Liver (tissue), 9 donors: ENCODE results near the gene TCERG1L. TPM values are rescaled to one million over a fixed set of nuclear protein-coding genes. Genes with fewer than 3 reads are reported as not detected.

ENCODE experiments used
- DNase-seq: peaks from one replicate; pipeline ENCODE4 v3.0.0-alpha.2; 2017; ENCODE audit warnings: low spot score
- H3K27ac ChIP-seq, 2 donors: one replicate each; pipeline ENCODE4 v1.7.0; 2013; ENCODE audit warnings: inconsistent platforms in 2 of 2, low read length in 2 of 2, control low read depth in 1 of 2, low read depth in 1 of 2, mild to moderate bottlenecking in 1 of 2
- H3K27me3 ChIP-seq, 4 donors: one replicate each; pipeline versions ENCODE4 v1.6.1 to v1.7.0; 2013; ENCODE audit warnings: low read length in 3 of 4, inconsistent platforms in 1 of 4, mild to moderate bottlenecking in 1 of 4, moderate library complexity in 1 of 4; ENCODE audit not compliant: control insufficient read depth in 4 of 4, insufficient read depth in 4 of 4
- H3K36me3 ChIP-seq, 4 donors: one replicate each; pipeline versions ENCODE4 v1.6.1 to v1.7.0; 2013; ENCODE audit warnings: low read length in 3 of 4, mild to moderate bottlenecking in 3 of 4, low read depth in 1 of 4, moderate library complexity in 1 of 4; ENCODE audit not compliant: control insufficient read depth in 4 of 4, insufficient read depth in 3 of 4
- H3K4me1 ChIP-seq, 4 donors: one replicate each; pipeline versions ENCODE4 v1.6.1 to v1.7.0; 2013; ENCODE audit warnings: low read length in 3 of 4, mild to moderate bottlenecking in 3 of 4, moderate library complexity in 1 of 4; ENCODE audit not compliant: control insufficient read depth in 4 of 4, insufficient read depth in 4 of 4
- H3K4me3 ChIP-seq, 3 donors: one replicate each; pipeline versions ENCODE4 v1.6.1 to v1.7.0; 2013; ENCODE audit warnings: low read length in 3 of 3, control low read depth in 1 of 3, low read depth in 1 of 3, mild to moderate bottlenecking in 1 of 3
- H3K9ac ChIP-seq, 2 donors: one replicate each; pipeline ENCODE4 v1.7.0; 2013; ENCODE audit warnings: low read length in 2 of 2, mild to moderate bottlenecking in 2 of 2, moderate library complexity in 2 of 2, control low read depth in 1 of 2, low read depth in 1 of 2
- H3K9me3 ChIP-seq, 4 donors: one replicate each; pipeline versions ENCODE4 v1.6.1 to v1.7.0; 2013; ENCODE audit warnings: low read length in 3 of 4; ENCODE audit not compliant: control insufficient read depth in 4 of 4
- EGR1 ChIP-seq, 2 donors: IDR thresholded peaks; 2 replicates each; pipeline ENCODE4 v1.6.1; 2016 to 2018; ENCODE audit warnings: antibody characterized with exemption in 2 of 2, low read depth in 2 of 2
- FOXA1 ChIP-seq: IDR thresholded peaks from 2 replicates; pipeline ENCODE4 v1.6.1; 2016; ENCODE audit warnings: antibody characterized with exemption
- FOXA2 ChIP-seq: IDR thresholded peaks from 2 replicates; pipeline ENCODE4 v1.6.1; 2016; ENCODE audit warnings: antibody characterized with exemption
- GABPA ChIP-seq, 2 donors: IDR thresholded peaks in 1 of 2; conservative IDR thresholded peaks in 1 of 2; 2 replicates each; pipeline ENCODE4 v1.6.1; 2016; ENCODE audit warnings: antibody characterized with exemption in 2 of 2, mild to moderate bottlenecking in 1 of 2, moderate library complexity in 1 of 2
- HNF4A ChIP-seq, 2 donors: conservative IDR thresholded peaks; 2 replicates each; pipeline ENCODE4 v1.6.1; 2016; ENCODE audit warnings: antibody characterized with exemption in 2 of 2, mild to moderate bottlenecking in 2 of 2
- HNF4G ChIP-seq: IDR thresholded peaks from 2 replicates; pipeline ENCODE4 v1.6.1; 2016; ENCODE audit warnings: antibody characterized with exemption
- JUND ChIP-seq, 2 donors: IDR thresholded peaks; 2 replicates each; pipeline ENCODE4 v1.6.1; 2016; ENCODE audit warnings: antibody characterized with exemption in 2 of 2
- NR2F2 ChIP-seq: IDR thresholded peaks from 2 replicates; pipeline ENCODE4 v1.6.1; 2016; ENCODE audit warnings: antibody characterized with exemption
- RAD21 ChIP-seq, 2 donors: IDR thresholded peaks; 2 replicates each; pipeline ENCODE4 v1.6.1; 2016; ENCODE audit warnings: antibody characterized with exemption in 2 of 2, mild to moderate bottlenecking in 2 of 2
- RXRA ChIP-seq, 2 donors: IDR thresholded peaks; 2 replicates each; pipeline ENCODE4 v1.6.1; 2017 to 2018; ENCODE audit warnings: antibody characterized with exemption in 2 of 2, mild to moderate bottlenecking in 1 of 2
- SP1 ChIP-seq: IDR thresholded peaks from 2 replicates; pipeline ENCODE4 v1.6.1; 2018; ENCODE audit warnings: antibody characterized with exemption, mild to moderate bottlenecking
- TAF1 ChIP-seq: conservative IDR thresholded peaks from 2 replicates; pipeline ENCODE4 v1.6.1; 2016; ENCODE audit warnings: antibody characterized with exemption, mild to moderate bottlenecking
- YY1 ChIP-seq: IDR thresholded peaks from 2 replicates; pipeline ENCODE4 v1.6.1; 2016; ENCODE audit warnings: antibody characterized with exemption, mild to moderate bottlenecking
- WGBS: extraction: QIAGEN DNeasy Blood & Tissue Kit; methylation state at CpG from one replicate; pipeline ENCODE4 v1.1.7; 2013; 5-methylcytosine and 5-hydroxymethylcytosine counted together
- polyA plus RNA-seq, 2 donors: library from polyadenylated mRNA; stranded (reverse) in 1 of 2; unstranded in 1 of 2; fragments of 200-250 nt in 1 of 2; fragments of >200 nt in 1 of 2; fragmentation: Nextera tagmentation in 1 of 2; extraction: Ambion mirVana in 1 of 2; gene quantifications; one replicate each; pipeline versions ENCODE4 v1.2.1 to v1.2.3, GENCODE V29; 2013 to 2015
- total RNA-seq, 2 donors: library from RNA; depleted of rRNA; stranded (reverse); fragments of >200 nt; gene quantifications; one replicate each; pipeline ENCODE4 v1.2.3, GENCODE V29; 2014
- TF ChIP-seq, protein P1 (sequence below): IDR thresholded peaks from 2 replicates; pipeline ENCODE4 v1.6.1; 2016; ENCODE audit warnings: antibody characterized with exemption, mild to moderate bottlenecking
- TF ChIP-seq, protein P2 (sequence below): IDR thresholded peaks from 2 replicates; pipeline ENCODE4 v1.6.1; 2016; ENCODE audit warnings: antibody characterized with exemption
- TF ChIP-seq, protein P3 (sequence below): fragments of 150-350 bp; IDR thresholded peaks from 2 replicates; pipeline ENCODE4 v1.5.1; 2017; ENCODE audit warnings: improper control_type of control experiment, low read depth, low read length; ENCODE audit not compliant: missing input control
- TF ChIP-seq, protein P4 (sequence below): IDR thresholded peaks from 2 replicates; pipeline ENCODE4 v1.6.1; 2016; ENCODE audit warnings: antibody characterized with exemption
- TF ChIP-seq, protein P5 (sequence below): IDR thresholded peaks from 2 replicates; pipeline ENCODE4 v1.6.1; 2016; ENCODE audit warnings: antibody characterized with exemption
- donor health status: healthy.
- donor health status: healthy.
- donor health status: healthy.
- donor health status: healthy.
- donor health status: healthy.

TCERG1L gene
- total and polyA plus RNA-seq, 4 donors: not detected

DNA sequence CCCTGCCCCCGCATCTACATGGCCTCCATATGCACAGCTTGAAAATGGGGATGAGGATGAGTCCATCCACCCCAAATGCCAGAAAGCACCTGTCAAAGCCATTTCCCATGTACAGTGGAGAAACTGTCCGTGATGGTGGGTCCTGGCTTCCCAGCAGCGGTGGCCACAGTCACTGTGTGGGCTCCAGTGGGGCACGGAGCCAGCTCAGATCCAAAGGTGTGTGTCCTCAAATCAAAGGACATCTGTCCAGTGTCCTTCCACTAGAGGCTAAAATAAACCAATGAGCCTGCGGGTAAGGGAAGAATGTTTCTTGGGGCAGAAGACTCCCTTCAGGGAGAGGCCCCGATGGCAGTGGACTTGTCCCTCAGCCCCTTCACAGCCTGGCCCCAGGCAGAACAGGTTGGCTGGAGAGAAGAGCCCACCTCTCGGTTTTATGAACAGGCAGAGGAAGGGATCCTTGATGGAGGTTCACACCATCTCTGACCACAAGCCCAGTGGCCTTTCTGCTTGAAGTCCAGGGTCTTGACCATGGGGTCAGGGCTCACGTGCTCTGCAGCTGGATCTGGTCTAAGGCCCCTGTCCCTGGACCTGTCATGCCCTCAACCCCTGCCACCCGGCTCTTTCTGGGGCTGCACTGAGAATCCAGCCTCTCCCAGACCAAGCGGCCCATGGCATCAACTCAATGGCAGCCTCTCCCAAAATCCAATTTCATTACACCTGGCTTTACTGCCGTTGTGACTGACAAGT lies 106.9 kb downstream of the TCERG1L start:
- H3K27me3 ChIP-seq: no peaks in the 10 kb centered on the region
- 85% methylated on average over 11 of the region's 11 CpGs for WGBS
- no peak for DNase-seq
- H3K4me1 ChIP-seq: no peaks in the 10 kb centered on the region
- H3K9me3 ChIP-seq: peaks cover 0 to 2% (median 0%) of the 10 kb centered on the region in 4 donors
- H3K9ac ChIP-seq: no peak overlapping the region
- H3K36me3 ChIP-seq: no peaks in the 10 kb centered on the region
- H3K4me3 ChIP-seq: no peak overlapping the region
- no peak overlapping the region for H3K27ac ChIP-seq
- TF ChIP-seq, protein P1, sequence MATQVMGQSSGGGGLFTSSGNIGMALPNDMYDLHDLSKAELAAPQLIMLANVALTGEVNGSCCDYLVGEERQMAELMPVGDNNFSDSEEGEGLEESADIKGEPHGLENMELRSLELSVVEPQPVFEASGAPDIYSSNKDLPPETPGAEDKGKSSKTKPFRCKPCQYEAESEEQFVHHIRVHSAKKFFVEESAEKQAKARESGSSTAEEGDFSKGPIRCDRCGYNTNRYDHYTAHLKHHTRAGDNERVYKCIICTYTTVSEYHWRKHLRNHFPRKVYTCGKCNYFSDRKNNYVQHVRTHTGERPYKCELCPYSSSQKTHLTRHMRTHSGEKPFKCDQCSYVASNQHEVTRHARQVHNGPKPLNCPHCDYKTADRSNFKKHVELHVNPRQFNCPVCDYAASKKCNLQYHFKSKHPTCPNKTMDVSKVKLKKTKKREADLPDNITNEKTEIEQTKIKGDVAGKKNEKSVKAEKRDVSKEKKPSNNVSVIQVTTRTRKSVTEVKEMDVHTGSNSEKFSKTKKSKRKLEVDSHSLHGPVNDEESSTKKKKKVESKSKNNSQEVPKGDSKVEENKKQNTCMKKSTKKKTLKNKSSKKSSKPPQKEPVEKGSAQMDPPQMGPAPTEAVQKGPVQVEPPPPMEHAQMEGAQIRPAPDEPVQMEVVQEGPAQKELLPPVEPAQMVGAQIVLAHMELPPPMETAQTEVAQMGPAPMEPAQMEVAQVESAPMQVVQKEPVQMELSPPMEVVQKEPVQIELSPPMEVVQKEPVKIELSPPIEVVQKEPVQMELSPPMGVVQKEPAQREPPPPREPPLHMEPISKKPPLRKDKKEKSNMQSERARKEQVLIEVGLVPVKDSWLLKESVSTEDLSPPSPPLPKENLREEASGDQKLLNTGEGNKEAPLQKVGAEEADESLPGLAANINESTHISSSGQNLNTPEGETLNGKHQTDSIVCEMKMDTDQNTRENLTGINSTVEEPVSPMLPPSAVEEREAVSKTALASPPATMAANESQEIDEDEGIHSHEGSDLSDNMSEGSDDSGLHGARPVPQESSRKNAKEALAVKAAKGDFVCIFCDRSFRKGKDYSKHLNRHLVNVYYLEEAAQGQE: no peak
- TF ChIP-seq, protein P2, sequence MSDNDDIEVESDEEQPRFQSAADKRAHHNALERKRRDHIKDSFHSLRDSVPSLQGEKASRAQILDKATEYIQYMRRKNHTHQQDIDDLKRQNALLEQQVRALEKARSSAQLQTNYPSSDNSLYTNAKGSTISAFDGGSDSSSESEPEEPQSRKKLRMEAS: no peak
- TF ChIP-seq FOXA1: no peak
- TF ChIP-seq, protein P3, sequence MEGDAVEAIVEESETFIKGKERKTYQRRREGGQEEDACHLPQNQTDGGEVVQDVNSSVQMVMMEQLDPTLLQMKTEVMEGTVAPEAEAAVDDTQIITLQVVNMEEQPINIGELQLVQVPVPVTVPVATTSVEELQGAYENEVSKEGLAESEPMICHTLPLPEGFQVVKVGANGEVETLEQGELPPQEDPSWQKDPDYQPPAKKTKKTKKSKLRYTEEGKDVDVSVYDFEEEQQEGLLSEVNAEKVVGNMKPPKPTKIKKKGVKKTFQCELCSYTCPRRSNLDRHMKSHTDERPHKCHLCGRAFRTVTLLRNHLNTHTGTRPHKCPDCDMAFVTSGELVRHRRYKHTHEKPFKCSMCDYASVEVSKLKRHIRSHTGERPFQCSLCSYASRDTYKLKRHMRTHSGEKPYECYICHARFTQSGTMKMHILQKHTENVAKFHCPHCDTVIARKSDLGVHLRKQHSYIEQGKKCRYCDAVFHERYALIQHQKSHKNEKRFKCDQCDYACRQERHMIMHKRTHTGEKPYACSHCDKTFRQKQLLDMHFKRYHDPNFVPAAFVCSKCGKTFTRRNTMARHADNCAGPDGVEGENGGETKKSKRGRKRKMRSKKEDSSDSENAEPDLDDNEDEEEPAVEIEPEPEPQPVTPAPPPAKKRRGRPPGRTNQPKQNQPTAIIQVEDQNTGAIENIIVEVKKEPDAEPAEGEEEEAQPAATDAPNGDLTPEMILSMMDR: no peak
- TF ChIP-seq, protein P4, sequence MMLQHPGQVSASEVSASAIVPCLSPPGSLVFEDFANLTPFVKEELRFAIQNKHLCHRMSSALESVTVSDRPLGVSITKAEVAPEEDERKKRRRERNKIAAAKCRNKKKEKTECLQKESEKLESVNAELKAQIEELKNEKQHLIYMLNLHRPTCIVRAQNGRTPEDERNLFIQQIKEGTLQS: no peak
- no peak for TF ChIP-seq JUND (IDR thresholded peaks at IDR 0.05)
- TF ChIP-seq NR2F2: no peak
- TF ChIP-seq FOXA2: no peak
- no peak for TF ChIP-seq HNF4A (conservative IDR thresholded peaks at IDR 0.05)
- TF ChIP-seq RXRA (IDR thresholded peaks at IDR 0.05): no peak
- TF ChIP-seq GABPA (IDR thresholded peaks at IDR 0.05 in 1 of 2, conservative IDR thresholded peaks at IDR 0.05 in 1 of 2): no peak
- no peak for TF ChIP-seq RAD21 (IDR thresholded peaks at IDR 0.05)
- no peak for TF ChIP-seq HNF4G
- TF ChIP-seq EGR1 (IDR thresholded peaks at IDR 0.05; ENCODE audit: low read depth in 2 of 2): no peak
- no peak for TF ChIP-seq SP1
- no peak for TF ChIP-seq YY1
- TF ChIP-seq, protein P5, sequence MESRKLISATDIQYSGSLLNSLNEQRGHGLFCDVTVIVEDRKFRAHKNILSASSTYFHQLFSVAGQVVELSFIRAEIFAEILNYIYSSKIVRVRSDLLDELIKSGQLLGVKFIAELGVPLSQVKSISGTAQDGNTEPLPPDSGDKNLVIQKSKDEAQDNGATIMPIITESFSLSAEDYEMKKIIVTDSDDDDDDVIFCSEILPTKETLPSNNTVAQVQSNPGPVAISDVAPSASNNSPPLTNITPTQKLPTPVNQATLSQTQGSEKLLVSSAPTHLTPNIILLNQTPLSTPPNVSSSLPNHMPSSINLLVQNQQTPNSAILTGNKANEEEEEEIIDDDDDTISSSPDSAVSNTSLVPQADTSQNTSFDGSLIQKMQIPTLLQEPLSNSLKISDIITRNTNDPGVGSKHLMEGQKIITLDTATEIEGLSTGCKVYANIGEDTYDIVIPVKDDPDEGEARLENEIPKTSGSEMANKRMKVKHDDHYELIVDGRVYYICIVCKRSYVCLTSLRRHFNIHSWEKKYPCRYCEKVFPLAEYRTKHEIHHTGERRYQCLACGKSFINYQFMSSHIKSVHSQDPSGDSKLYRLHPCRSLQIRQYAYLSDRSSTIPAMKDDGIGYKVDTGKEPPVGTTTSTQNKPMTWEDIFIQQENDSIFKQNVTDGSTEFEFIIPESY: no peak
- no peak for TF ChIP-seq TAF1
